Neural cell (in vitro differentiated cells): ENCODE results near the gene FUS. TPM values are rescaled to one million over a fixed set of nuclear protein-coding genes. Genes with fewer than 3 reads are reported as not detected.

Experiments used
- H2AFZ ChIP-seq: fragments of 200-600, 300-800 bp; sonication (generic), shearing (Covaris generic); 2 replicates; pipeline ENCODE4 v1.6.0; 2014; ENCODE audit warnings: low read depth, mild to moderate bottlenecking, antibody characterized with exemption, low read length, moderate library complexity
- H3F3A ChIP-seq: fragments of 200-600 bp; shearing (Covaris generic); 2 replicates; pipeline ENCODE4 v1.6.1; 2016; ENCODE audit warnings: mild to moderate bottlenecking, moderate library complexity, mixed read lengths, antibody characterized with exemption, low read length; ENCODE audit not compliant: insufficient read depth, poor library complexity, severe bottlenecking
- H3K27ac ChIP-seq: fragments of 200-600, 300-800 bp; sonication (generic), shearing (Covaris generic); 2 replicates; pipeline ENCODE4 v1.5.1; 2014; ENCODE audit warnings: mild to moderate bottlenecking, low read length, moderate library complexity
- H3K27me3 ChIP-seq: fragments of 300-800, 200-600 bp; sonication (generic), shearing (Covaris generic); 2 replicates; pipeline ENCODE4 v1.6.0; 2014; ENCODE audit warnings: mild to moderate bottlenecking, low read depth, low read length, moderate library complexity; ENCODE audit not compliant: insufficient read depth
- H3K36me3 ChIP-seq: fragments of 300-800, 200-600 bp; sonication (generic), shearing (Covaris generic); 2 replicates; pipeline ENCODE4 v1.5.1; 2014; ENCODE audit warnings: mild to moderate bottlenecking, antibody characterized with exemption, low read length, moderate library complexity; ENCODE audit not compliant: insufficient read depth
- H3K4me2 ChIP-seq: fragments of 300-800, 200-600 bp; sonication (generic), shearing (Covaris generic); 2 replicates; pipeline ENCODE4 v1.6.0; 2014; ENCODE audit warnings: mild to moderate bottlenecking, low read length
- H3K4me3 ChIP-seq: fragments of 300-800, 200-600 bp; sonication (generic), shearing (Covaris generic); 2 replicates; pipeline ENCODE4 v1.5.1; 2014; ENCODE audit warnings: mild to moderate bottlenecking, low read length, moderate library complexity
- H3K79me2 ChIP-seq: fragments of 200-600 bp; shearing (Covaris generic); replicated peaks from 2 replicates; pipeline ENCODE4 v1.6.0; 2014; ENCODE audit warnings: mild to moderate bottlenecking, low read length, moderate library complexity; ENCODE audit not compliant: insufficient read depth
- H3K9ac ChIP-seq: fragments of 300-800, 200-600 bp; sonication (generic), shearing (Covaris generic); 2 replicates; pipeline ENCODE4 v1.6.1; 2016; ENCODE audit warnings: mild to moderate bottlenecking, low read length, mixed read lengths
- H3K9me2 ChIP-seq: fragments of 200-600 bp; shearing (Covaris generic); 2 replicates; pipeline ENCODE4 v1.6.1; 2016; ENCODE audit warnings: mild to moderate bottlenecking, low read length, mixed read lengths; ENCODE audit not compliant: insufficient read depth
- H3K9me3 ChIP-seq: fragments of 200-600, 300-800 bp; sonication (generic), shearing (Covaris generic); 2 replicates; pipeline ENCODE4 v1.6.1; 2016; ENCODE audit warnings: mild to moderate bottlenecking, mixed run types, low read length, moderate library complexity, mixed read lengths
- H4K20me1 ChIP-seq: fragments of 200-600 bp; shearing (Covaris generic); 2 replicates; pipeline ENCODE4 v1.6.1; 2016; ENCODE audit warnings: mild to moderate bottlenecking, mixed run types; ENCODE audit not compliant: insufficient read depth
- CTCF ChIP-seq: fragments of 450-650 bp; IDR thresholded peaks from 2 replicates; pipeline ENCODE4 v1.5.1; 2014; ENCODE audit warnings: antibody characterized with exemption, mild to moderate bottlenecking, moderate library complexity; ENCODE audit not compliant: poor library complexity, severe bottlenecking
- EP300 ChIP-seq: fragments of 450-650 bp; conservative IDR thresholded peaks from 2 replicates; pipeline ENCODE4 v1.6.1; 2014; ENCODE audit warnings: antibody characterized with exemption, mild to moderate bottlenecking, moderate library complexity; ENCODE audit not compliant: poor library complexity, severe bottlenecking
- EZH2 ChIP-seq: fragments of 200-600, 300-800 bp; shearing (Covaris generic), sonication (generic); IDR thresholded peaks from 2 replicates; pipeline ENCODE4 v1.6.1; 2014; ENCODE audit warnings: antibody characterized with exemption, low read length, borderline replicate concordance, mild to moderate bottlenecking; ENCODE audit not compliant: insufficient read depth, poor library complexity, severe bottlenecking
- MXI1 ChIP-seq: fragments of 450-650 bp; conservative IDR thresholded peaks from 2 replicates; pipeline ENCODE4 v1.6.1; 2014; ENCODE audit warnings: antibody characterized with exemption, mild to moderate bottlenecking; ENCODE audit not compliant: poor library complexity, severe bottlenecking
- POLR2AphosphoS5 ChIP-seq: IDR thresholded peaks from 2 replicates; pipeline ENCODE4 v1.6.1; 2012
- RAD21 ChIP-seq: fragments of 450-650 bp; conservative IDR thresholded peaks from 2 replicates; pipeline ENCODE4 v1.6.1; 2014; ENCODE audit warnings: antibody characterized with exemption, mild to moderate bottlenecking, moderate library complexity
- REST ChIP-seq: IDR thresholded peaks from 2 replicates; pipeline ENCODE4 v1.6.1; 2012; ENCODE audit warnings: borderline replicate concordance
- SMC3 ChIP-seq: fragments of 450-650 bp; conservative IDR thresholded peaks from 2 replicates; pipeline ENCODE4 v1.6.1; 2014; ENCODE audit warnings: antibody characterized with exemption, mild to moderate bottlenecking, moderate library complexity; ENCODE audit not compliant: poor library complexity
- TAF1 ChIP-seq: IDR thresholded peaks from 2 replicates; pipeline ENCODE4 v1.6.1; 2012; ENCODE audit warnings: low read depth
- polyA plus RNA-seq: library from polyadenylated mRNA; depleted of rRNA; stranded (reverse); fragments of >200 nt; gene quantifications from 2 replicates; pipeline ENCODE4 v1.2.3, GENCODE V29; 2014

Gene FUS
- polyA plus RNA-seq, 1 donor from 2014 or later = 54.3 TPM

- H3K9ac ChIP-seq = no peak overlapping the region
- no peaks in the 10 kb centered on the region for H3F3A ChIP-seq
- no peaks in the 10 kb centered on the region for H3K36me3 ChIP-seq
- no peak for TF ChIP-seq EZH2
- no peak for TF ChIP-seq REST
- TF ChIP-seq EP300 = no peak
- no peak for TF ChIP-seq TAF1
- no peaks in the 10 kb centered on the region for H4K20me1 ChIP-seq
- H2AFZ ChIP-seq = no peak overlapping the region
- no peak overlapping the region for H3K27ac ChIP-seq
- no peaks in the 10 kb centered on the region for H3K9me2 ChIP-seq
- no peaks in the 10 kb centered on the region for H3K79me2 ChIP-seq
- no peaks in the 10 kb centered on the region for H3K9me3 ChIP-seq
- no peak overlapping the region for H3K4me2 ChIP-seq
- H3K4me3 ChIP-seq = no peak overlapping the region
- no peaks in the 10 kb centered on the region for H3K27me3 ChIP-seq
These were observed 44.4 kb downstream of the FUS start for GRCh38 chr16:31224092-31224955.

GRCh38 chr16:31225193-31225592 lies 45.3 kb downstream of the FUS start:
- Histone ChIP-seq H3K36me3 (no peaks in the 10 kb centered on the region), H3K9ac (no peak overlapping the region), H3K27ac (no peak overlapping the region), H3K4me3 (no peak overlapping the region), H4K20me1 (no peaks in the 10 kb centered on the region), H3K9me2 (no peaks in the 10 kb centered on the region), H2AFZ (no peak overlapping the region), H3K9me3 (no peaks in the 10 kb centered on the region), H3F3A (no peaks in the 10 kb centered on the region), H3K27me3 (no peaks in the 10 kb centered on the region), H3K4me2 (no peak overlapping the region), H3K79me2 (no peaks in the 10 kb centered on the region)
- TF ChIP-seq EZH2 = no peak
- TF ChIP-seq EP300 = no peak
- TF ChIP-seq MXI1 = no peak
- TF ChIP-seq SMC3 = no peak
- TF ChIP-seq TAF1 = no peak
- TF ChIP-seq REST = no peak
- TF ChIP-seq CTCF = no peak
- TF ChIP-seq POLR2AphosphoS5 = no peak
- TF ChIP-seq RAD21 = no peak
